ENCODE measurements around the gene CDCA3.

DNA sequence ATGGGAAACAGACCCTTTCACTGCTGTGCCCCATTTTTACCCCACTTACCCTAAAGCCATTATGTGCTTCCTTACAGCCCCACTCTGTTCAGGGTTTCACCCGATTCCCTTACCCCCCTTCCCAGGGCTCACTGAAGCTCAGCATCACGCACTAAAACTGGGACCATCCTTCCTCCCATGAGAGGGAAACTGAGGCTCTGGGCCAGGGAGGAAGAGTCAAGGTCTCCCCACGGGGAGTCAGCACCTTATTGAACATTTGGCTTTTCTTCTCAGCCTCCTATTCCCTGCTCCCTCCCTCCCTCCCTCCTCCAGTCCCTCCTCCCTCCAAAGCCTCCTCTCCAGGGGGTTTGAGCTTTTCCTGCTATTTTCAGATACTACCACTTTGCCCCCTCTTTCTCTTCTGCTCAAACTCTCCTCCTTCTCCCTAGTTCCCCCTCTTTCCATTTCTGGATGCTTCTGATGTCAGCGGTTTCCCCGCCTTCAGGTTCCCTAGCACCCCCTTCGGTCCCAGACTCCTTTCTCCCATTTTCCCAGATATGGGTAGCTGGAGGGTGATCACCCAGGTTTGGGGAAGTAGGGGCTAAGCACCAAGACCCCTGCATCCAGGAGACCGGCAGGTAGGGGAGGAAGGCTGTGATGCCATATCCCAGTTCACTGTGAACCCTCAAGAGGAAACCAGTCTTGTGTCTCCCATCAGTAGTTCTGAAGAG is 28.5 kb downstream of the CDCA3 start:
- TF ChIP-seq, protein P1, sequence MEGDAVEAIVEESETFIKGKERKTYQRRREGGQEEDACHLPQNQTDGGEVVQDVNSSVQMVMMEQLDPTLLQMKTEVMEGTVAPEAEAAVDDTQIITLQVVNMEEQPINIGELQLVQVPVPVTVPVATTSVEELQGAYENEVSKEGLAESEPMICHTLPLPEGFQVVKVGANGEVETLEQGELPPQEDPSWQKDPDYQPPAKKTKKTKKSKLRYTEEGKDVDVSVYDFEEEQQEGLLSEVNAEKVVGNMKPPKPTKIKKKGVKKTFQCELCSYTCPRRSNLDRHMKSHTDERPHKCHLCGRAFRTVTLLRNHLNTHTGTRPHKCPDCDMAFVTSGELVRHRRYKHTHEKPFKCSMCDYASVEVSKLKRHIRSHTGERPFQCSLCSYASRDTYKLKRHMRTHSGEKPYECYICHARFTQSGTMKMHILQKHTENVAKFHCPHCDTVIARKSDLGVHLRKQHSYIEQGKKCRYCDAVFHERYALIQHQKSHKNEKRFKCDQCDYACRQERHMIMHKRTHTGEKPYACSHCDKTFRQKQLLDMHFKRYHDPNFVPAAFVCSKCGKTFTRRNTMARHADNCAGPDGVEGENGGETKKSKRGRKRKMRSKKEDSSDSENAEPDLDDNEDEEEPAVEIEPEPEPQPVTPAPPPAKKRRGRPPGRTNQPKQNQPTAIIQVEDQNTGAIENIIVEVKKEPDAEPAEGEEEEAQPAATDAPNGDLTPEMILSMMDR (IDR thresholded peaks at IDR 0.05) = no peak
- no peak for TF ChIP-seq POLR2A (IDR thresholded peaks at IDR 0.05)
- TF ChIP-seq EP300 (IDR thresholded peaks at IDR 0.05) = no peak

All from upper lobe of left lung (tissue), 4 donors.